GM23338 (cell line): Measurements from ENCODE around the gene KLK5.

Source experiments
- CREB1 ChIP-seq: fragments of 250-450 bp; sonication (Bioruptor Pico); IDR thresholded peaks from 2 replicates; pipeline ENCODE4 v1.5.0; 2020; ENCODE audit warnings: low read depth, mild to moderate bottlenecking, moderate library complexity
- EZH2 ChIP-seq: fragments of 200-600 bp; sonication (generic); IDR thresholded peaks from one replicate; pipeline ENCODE4 v1.8.0; 2017; ENCODE audit warnings: antibody characterized with exemption, mild to moderate bottlenecking, low read depth; ENCODE audit not compliant: unreplicated experiment
- EZH2phosphoT487 ChIP-seq: fragments of 200-600 bp; sonication (generic); IDR thresholded peaks from one replicate; pipeline ENCODE4 v1.8.1; 2018; ENCODE audit warnings: antibody characterized with exemption; ENCODE audit not compliant: unreplicated experiment
- JUNB ChIP-seq: IDR thresholded peaks from one replicate; pipeline ENCODE4 v1.6.1; 2016; ENCODE audit warnings: antibody characterized with exemption; ENCODE audit not compliant: unreplicated experiment
- NANOG ChIP-seq: IDR thresholded peaks from 2 replicates; pipeline ENCODE4 v1.6.1; 2016; ENCODE audit warnings: antibody characterized with exemption, borderline replicate concordance
- POLR2AphosphoS5 ChIP-seq: IDR thresholded peaks from 2 replicates; pipeline ENCODE4 v1.6.1; 2016; ENCODE audit warnings: antibody characterized with exemption, low read depth
- STAT1 ChIP-seq: IDR thresholded peaks from one replicate; pipeline ENCODE4 v1.6.1; 2016; ENCODE audit warnings: antibody characterized with exemption; ENCODE audit not compliant: unreplicated experiment
- ZNF114 ChIP-seq: fragments of 250-450 bp; sonication (Bioruptor Pico); IDR thresholded peaks from 2 replicates; pipeline ENCODE4 v1.5.0; 2020; ENCODE audit warnings: mild to moderate bottlenecking, moderate library complexity
- ZNF331 ChIP-seq: fragments of 250-450 bp; sonication (Bioruptor Pico); IDR thresholded peaks from 2 replicates; pipeline ENCODE4 v1.5.0; 2020; ENCODE audit warnings: low read depth, mild to moderate bottlenecking, moderate library complexity
- TF ChIP-seq, protein P1 (sequence below), 2 experiments: fragments of 200-600 bp in 1 of 2; sonication (generic) in 1 of 2; conservative IDR thresholded peaks; 2 replicates each; pipeline versions ENCODE4 v1.5.1 to v1.6.1; 2016 to 2017; ENCODE audit warnings: antibody characterized with exemption in 2 of 2, low read depth in 2 of 2, mild to moderate bottlenecking in 2 of 2, moderate library complexity in 1 of 2
- TF ChIP-seq, protein P2 (sequence below): IDR thresholded peaks from one replicate; pipeline ENCODE4 v1.6.1; 2018; ENCODE audit warnings: antibody characterized with exemption; ENCODE audit not compliant: unreplicated experiment
- TF ChIP-seq, protein P3 (sequence below): fragments of 250-450 bp; sonication (Bioruptor Pico); IDR thresholded peaks from 2 replicates; pipeline ENCODE4 v1.5.0; 2020; ENCODE audit warnings: mild to moderate bottlenecking, moderate library complexity
- TF ChIP-seq, protein P4 (sequence below): IDR thresholded peaks from 2 replicates; pipeline ENCODE4 v1.6.1; 2016; ENCODE audit warnings: antibody characterized with exemption

DNA sequence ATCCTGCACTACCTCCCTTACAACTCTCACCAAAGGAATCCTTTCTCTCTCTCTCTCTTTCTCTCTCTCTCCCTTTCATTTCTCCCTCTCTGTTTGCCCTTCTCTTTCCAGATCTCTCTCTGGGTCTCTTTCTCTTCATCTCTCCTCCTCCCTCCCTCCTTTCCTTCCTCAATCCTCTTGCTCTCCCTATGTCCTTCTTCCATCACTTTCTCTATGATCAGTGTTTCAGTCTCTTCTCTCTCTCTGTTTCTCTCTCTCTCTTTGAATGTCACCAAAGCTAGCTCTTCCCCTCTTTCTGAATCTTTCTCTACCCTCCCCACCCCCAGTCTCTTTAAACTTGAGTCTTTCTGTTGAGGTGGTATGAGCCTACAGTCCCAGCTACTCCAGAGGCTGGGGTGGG, 21.8 kb downstream of the KLK5 start:
- TF ChIP-seq EZH2 (no peak), POLR2AphosphoS5 (no peak), EZH2phosphoT487 (no peak), CREB1 (no peak), ZNF114 (CRISPR knock-in tag) (no peak), NANOG (no peak), STAT1 (no peak), JUNB (no peak), ZNF331 (CRISPR knock-in tag) (no peak)
- TF ChIP-seq, protein P1, sequence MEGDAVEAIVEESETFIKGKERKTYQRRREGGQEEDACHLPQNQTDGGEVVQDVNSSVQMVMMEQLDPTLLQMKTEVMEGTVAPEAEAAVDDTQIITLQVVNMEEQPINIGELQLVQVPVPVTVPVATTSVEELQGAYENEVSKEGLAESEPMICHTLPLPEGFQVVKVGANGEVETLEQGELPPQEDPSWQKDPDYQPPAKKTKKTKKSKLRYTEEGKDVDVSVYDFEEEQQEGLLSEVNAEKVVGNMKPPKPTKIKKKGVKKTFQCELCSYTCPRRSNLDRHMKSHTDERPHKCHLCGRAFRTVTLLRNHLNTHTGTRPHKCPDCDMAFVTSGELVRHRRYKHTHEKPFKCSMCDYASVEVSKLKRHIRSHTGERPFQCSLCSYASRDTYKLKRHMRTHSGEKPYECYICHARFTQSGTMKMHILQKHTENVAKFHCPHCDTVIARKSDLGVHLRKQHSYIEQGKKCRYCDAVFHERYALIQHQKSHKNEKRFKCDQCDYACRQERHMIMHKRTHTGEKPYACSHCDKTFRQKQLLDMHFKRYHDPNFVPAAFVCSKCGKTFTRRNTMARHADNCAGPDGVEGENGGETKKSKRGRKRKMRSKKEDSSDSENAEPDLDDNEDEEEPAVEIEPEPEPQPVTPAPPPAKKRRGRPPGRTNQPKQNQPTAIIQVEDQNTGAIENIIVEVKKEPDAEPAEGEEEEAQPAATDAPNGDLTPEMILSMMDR (conservative IDR thresholded peaks at IDR 0.05; ENCODE audit: low read depth in 2 of 2), result no peak
- TF ChIP-seq, protein P2, sequence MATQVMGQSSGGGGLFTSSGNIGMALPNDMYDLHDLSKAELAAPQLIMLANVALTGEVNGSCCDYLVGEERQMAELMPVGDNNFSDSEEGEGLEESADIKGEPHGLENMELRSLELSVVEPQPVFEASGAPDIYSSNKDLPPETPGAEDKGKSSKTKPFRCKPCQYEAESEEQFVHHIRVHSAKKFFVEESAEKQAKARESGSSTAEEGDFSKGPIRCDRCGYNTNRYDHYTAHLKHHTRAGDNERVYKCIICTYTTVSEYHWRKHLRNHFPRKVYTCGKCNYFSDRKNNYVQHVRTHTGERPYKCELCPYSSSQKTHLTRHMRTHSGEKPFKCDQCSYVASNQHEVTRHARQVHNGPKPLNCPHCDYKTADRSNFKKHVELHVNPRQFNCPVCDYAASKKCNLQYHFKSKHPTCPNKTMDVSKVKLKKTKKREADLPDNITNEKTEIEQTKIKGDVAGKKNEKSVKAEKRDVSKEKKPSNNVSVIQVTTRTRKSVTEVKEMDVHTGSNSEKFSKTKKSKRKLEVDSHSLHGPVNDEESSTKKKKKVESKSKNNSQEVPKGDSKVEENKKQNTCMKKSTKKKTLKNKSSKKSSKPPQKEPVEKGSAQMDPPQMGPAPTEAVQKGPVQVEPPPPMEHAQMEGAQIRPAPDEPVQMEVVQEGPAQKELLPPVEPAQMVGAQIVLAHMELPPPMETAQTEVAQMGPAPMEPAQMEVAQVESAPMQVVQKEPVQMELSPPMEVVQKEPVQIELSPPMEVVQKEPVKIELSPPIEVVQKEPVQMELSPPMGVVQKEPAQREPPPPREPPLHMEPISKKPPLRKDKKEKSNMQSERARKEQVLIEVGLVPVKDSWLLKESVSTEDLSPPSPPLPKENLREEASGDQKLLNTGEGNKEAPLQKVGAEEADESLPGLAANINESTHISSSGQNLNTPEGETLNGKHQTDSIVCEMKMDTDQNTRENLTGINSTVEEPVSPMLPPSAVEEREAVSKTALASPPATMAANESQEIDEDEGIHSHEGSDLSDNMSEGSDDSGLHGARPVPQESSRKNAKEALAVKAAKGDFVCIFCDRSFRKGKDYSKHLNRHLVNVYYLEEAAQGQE, result no peak
- TF ChIP-seq, protein P3, sequence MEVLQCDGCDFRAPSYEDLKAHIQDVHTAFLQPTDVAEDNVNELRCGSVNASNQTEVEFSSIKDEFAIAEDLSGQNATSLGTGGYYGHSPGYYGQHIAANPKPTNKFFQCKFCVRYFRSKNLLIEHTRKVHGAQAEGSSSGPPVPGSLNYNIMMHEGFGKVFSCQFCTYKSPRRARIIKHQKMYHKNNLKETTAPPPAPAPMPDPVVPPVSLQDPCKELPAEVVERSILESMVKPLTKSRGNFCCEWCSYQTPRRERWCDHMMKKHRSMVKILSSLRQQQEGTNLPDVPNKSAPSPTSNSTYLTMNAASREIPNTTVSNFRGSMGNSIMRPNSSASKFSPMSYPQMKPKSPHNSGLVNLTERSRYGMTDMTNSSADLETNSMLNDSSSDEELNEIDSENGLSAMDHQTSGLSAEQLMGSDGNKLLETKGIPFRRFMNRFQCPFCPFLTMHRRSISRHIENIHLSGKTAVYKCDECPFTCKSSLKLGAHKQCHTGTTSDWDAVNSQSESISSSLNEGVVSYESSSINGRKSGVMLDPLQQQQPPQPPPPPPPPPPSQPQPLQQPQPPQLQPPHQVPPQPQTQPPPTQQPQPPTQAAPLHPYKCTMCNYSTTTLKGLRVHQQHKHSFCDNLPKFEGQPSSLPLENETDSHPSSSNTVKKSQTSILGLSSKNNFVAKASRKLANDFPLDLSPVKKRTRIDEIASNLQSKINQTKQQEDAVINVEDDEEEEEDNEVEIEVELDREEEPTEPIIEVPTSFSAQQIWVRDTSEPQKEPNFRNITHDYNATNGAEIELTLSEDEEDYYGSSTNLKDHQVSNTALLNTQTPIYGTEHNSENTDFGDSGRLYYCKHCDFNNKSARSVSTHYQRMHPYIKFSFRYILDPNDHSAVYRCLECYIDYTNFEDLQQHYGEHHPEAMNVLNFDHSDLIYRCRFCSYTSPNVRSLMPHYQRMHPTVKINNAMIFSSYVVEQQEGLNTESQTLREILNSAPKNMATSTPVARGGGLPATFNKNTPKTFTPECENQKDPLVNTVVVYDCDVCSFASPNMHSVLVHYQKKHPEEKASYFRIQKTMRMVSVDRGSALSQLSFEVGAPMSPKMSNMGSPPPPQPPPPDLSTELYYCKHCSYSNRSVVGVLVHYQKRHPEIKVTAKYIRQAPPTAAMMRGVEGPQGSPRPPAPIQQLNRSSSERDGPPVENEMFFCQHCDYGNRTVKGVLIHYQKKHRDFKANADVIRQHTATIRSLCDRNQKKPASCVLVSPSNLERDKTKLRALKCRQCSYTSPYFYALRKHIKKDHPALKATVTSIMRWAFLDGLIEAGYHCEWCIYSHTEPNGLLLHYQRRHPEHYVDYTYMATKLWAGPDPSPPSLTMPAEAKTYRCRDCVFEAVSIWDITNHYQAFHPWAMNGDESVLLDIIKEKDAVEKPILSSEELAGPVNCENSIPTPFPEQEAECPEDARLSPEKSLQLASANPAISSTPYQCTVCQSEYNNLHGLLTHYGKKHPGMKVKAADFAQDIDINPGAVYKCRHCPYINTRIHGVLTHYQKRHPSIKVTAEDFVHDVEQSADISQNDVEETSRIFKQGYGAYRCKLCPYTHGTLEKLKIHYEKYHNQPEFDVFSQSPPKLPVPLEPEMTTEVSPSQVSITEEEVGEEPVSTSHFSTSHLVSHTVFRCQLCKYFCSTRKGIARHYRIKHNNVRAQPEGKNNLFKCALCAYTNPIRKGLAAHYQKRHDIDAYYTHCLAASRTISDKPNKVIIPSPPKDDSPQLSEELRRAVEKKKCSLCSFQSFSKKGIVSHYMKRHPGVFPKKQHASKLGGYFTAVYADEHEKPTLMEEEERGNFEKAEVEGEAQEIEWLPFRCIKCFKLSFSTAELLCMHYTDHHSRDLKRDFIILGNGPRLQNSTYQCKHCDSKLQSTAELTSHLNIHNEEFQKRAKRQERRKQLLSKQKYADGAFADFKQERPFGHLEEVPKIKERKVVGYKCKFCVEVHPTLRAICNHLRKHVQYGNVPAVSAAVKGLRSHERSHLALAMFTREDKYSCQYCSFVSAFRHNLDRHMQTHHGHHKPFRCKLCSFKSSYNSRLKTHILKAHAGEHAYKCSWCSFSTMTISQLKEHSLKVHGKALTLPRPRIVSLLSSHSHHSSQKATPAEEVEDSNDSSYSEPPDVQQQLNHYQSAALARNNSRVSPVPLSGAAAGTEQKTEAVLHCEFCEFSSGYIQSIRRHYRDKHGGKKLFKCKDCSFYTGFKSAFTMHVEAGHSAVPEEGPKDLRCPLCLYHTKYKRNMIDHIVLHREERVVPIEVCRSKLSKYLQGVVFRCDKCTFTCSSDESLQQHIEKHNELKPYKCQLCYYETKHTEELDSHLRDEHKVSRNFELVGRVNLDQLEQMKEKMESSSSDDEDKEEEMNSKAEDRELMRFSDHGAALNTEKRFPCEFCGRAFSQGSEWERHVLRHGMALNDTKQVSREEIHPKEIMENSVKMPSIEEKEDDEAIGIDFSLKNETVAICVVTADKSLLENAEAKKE (CRISPR knock-in tag), result no peak
- TF ChIP-seq, protein P4, sequence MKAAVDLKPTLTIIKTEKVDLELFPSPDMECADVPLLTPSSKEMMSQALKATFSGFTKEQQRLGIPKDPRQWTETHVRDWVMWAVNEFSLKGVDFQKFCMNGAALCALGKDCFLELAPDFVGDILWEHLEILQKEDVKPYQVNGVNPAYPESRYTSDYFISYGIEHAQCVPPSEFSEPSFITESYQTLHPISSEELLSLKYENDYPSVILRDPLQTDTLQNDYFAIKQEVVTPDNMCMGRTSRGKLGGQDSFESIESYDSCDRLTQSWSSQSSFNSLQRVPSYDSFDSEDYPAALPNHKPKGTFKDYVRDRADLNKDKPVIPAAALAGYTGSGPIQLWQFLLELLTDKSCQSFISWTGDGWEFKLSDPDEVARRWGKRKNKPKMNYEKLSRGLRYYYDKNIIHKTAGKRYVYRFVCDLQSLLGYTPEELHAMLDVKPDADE, result no peak
